ENCODE measurements around the gene HBD.
"Not testable (repeated sequence)": the region's sequence is repeated elsewhere in the genome, so short reads cannot be mapped to it uniquely, and the experiment has no call there.

The HBD gene

GRCh38 chr11:5234381-5234834 lies at the start of gene HBD:
Gene HBD (minus strand): TSS chr11:5234483. CDS start chr11:5234433, 50 bp downstream.
- DNase-seq (ENCODE audit: low spot score) = peak; percentile 69

GRCh38 chr11:5283882-5284281 lies 49.6 kb upstream of the HBD start:
- DNase-seq (ENCODE audit: low spot score) = no peak

GRCh38 chr11:5283086-5283485 lies 48.8 kb upstream of the HBD start:
- DNase-seq (ENCODE audit: low spot score) = no peak

- no peak for DNase-seq (ENCODE audit: low spot score)
Measured at GRCh38 chr11:5282628-5283027, 48.3 kb upstream of the HBD start.

- no peak for DNase-seq (ENCODE audit: low spot score)
Measured at GRCh38 chr11:5281596-5281995, 47.3 kb upstream of the HBD start.

- peak; percentile 86 for DNase-seq (ENCODE audit: low spot score)
Measured at GRCh38 chr11:5280582-5281102, 46.4 kb upstream of the HBD start.

GRCh38 chr11:5279471-5280090 lies 45.3 kb upstream of the HBD start:
- DNase-seq (ENCODE audit: low spot score) = no peak

GRCh38 chr11:5277807-5278382 lies 43.6 kb upstream of the HBD start:
- no peak for DNase-seq (ENCODE audit: low spot score)

GRCh38 chr11:5276697-5277096 lies 42.4 kb upstream of the HBD start:
- DNase-seq (ENCODE audit: low spot score) = no peak

- no peak for DNase-seq (ENCODE audit: low spot score)
Measured at GRCh38 chr11:5275369-5276110, 41.3 kb upstream of the HBD start.

GRCh38 chr11:5274395-5274794 lies 40.1 kb upstream of the HBD start:
- DNase-seq (ENCODE audit: low spot score) = no peak

- no peak for DNase-seq (ENCODE audit: low spot score)
Measured at GRCh38 chr11:5272395-5273017, 38.2 kb upstream of the HBD start.

GRCh38 chr11:5269715-5270147 lies 35.4 kb upstream of the HBD start, which contains the start of gene HBE1:
Gene HBE1 (minus strand): TSS chr11:5269945. CDS start chr11:5269890, 55 bp downstream.
- DNase-seq (ENCODE audit: low spot score) = no peak

- no peak for DNase-seq (ENCODE audit: low spot score)
Measured at GRCh38 chr11:5267033-5267563, 32.8 kb upstream of the HBD start.

- no peak for DNase-seq (ENCODE audit: low spot score)
Measured at GRCh38 chr11:5266609-5267008, 32.3 kb upstream of the HBD start.

GRCh38 chr11:5265832-5266231 lies 31.5 kb upstream of the HBD start:
- DNase-seq (ENCODE audit: low spot score) = no peak

GRCh38 chr11:5258543-5259262 lies 24.4 kb upstream of the HBD start:
- DNase-seq (ENCODE audit: low spot score) = no peak

GRCh38 chr11:5257296-5257695 lies 23.0 kb upstream of the HBD start:
- DNase-seq (ENCODE audit: low spot score) = no peak

GRCh38 chr11:5254646-5255413 lies 20.5 kb upstream of the HBD start, which contains the start of gene HBG2:
Gene HBG2 (minus strand): TSS chr11:5254781. CDS start chr11:5254728, 53 bp downstream.
- not testable (repeated sequence) for DNase-seq (ENCODE audit: low spot score)

GRCh38 chr11:5254023-5254422 lies 19.7 kb upstream of the HBD start:
- not testable (repeated sequence) for DNase-seq (ENCODE audit: low spot score)

GRCh38 chr11:5253440-5253839 lies 19.2 kb upstream of the HBD start:
- not testable (repeated sequence) for DNase-seq (ENCODE audit: low spot score)
